C4-2B (cell line): ENCODE measurements around the gene TCEA2.

Experiments used
- H3K27ac ChIP-seq: fragments of 450-650 bp; 2 replicates; pipeline ENCODE4 v1.5.1; 2017
- ZFX ChIP-seq: fragments of 450-650 bp; IDR thresholded peaks from 2 replicates; pipeline ENCODE4 v1.6.1; 2017
- TF ChIP-seq, protein P1 (sequence below): fragments of 450-650 bp; conservative IDR thresholded peaks from 2 replicates; pipeline ENCODE4 v1.5.1; 2017; ENCODE audit warnings: mild to moderate bottlenecking

The TCEA2 gene

DNA sequence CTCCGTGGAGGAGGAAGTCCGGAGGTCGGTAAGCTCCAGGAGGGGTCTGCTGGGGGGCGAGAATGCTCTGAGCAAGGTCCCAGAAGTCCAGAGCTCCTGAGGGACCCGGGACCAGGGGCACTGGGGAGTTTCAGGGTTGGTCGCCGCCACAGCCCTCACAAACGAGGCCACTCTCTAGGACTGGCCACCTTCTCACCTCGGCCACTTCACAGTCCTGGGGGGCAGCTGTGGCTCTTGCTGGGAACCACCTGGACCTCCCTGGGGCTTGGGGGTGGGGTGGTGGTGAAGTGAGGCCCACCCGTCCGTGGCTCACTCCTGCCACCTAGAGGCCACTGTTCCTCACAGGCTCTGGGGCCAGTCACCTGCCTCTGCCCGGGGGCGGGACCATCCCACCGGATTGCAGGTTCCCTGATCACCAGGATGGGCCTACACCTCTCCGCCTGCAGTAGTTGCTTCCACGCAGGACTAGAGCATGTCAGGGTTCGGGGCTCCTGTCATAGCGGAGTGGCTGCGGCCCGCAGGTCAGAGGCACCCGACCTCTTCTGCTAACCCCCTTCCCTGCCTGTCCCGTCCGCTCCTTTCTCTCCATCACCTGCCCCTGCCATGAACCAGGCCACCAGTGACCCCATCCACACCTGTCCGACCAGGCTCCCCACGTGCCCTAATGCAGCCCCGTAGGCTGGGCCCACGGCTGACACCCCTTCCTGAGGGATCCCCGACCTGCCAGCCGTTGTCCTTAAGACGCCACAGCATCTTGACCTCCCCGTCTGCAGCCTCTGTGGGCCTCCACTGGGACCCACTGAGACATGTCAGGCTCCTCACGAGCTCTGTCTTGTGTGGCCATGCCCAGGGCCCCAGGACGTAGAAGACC, 5.1 kb upstream of the TCEA2 start:
- TF ChIP-seq, protein P1, sequence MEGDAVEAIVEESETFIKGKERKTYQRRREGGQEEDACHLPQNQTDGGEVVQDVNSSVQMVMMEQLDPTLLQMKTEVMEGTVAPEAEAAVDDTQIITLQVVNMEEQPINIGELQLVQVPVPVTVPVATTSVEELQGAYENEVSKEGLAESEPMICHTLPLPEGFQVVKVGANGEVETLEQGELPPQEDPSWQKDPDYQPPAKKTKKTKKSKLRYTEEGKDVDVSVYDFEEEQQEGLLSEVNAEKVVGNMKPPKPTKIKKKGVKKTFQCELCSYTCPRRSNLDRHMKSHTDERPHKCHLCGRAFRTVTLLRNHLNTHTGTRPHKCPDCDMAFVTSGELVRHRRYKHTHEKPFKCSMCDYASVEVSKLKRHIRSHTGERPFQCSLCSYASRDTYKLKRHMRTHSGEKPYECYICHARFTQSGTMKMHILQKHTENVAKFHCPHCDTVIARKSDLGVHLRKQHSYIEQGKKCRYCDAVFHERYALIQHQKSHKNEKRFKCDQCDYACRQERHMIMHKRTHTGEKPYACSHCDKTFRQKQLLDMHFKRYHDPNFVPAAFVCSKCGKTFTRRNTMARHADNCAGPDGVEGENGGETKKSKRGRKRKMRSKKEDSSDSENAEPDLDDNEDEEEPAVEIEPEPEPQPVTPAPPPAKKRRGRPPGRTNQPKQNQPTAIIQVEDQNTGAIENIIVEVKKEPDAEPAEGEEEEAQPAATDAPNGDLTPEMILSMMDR: peak; percentile 96
- TF ChIP-seq ZFX: no peak
- no peak overlapping the region for H3K27ac ChIP-seq

DNA sequence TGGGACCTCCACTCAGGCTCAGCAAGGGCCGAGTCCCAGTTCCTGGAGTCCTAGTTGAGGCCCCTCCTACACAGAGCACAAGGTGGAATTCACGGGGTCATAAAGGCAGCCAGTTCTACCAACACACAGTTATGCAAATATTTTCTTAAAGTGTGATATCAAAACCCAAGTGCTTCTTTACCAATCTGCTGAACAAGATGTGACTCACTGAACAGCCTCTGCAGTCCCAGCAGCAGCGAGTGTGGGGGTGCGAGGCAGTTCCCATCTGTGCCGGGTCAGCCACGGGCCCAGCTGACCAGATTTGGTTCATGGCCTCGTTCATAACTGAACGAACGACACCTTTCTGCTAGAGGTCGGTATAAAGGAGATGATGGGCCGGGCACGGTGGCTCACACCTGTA, 4.5 kb upstream of the TCEA2 start:
- no peak overlapping the region for H3K27ac ChIP-seq
- TF ChIP-seq ZFX: no peak
- TF ChIP-seq, protein P1: no peak

DNA sequence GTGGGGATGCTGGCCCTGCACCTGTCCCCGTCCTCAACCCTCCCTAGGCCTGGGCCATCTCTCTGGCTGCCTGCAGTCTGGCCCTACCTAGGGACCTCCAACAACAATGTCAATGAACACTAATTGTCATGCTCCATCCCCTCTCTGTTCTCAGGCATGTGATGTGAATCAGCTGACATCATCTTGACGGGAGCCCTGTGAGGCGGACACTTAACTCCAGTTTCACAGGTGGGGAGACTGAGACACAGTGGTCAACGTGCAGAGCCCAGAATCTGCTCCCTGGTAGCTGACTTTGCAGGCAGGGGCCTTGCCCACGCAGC, 762 bp upstream of the TCEA2 start:
- no peak for TF ChIP-seq ZFX
- TF ChIP-seq, protein P1: no peak
- H3K27ac ChIP-seq: peak overlapping the region; percentile 67

DNA sequence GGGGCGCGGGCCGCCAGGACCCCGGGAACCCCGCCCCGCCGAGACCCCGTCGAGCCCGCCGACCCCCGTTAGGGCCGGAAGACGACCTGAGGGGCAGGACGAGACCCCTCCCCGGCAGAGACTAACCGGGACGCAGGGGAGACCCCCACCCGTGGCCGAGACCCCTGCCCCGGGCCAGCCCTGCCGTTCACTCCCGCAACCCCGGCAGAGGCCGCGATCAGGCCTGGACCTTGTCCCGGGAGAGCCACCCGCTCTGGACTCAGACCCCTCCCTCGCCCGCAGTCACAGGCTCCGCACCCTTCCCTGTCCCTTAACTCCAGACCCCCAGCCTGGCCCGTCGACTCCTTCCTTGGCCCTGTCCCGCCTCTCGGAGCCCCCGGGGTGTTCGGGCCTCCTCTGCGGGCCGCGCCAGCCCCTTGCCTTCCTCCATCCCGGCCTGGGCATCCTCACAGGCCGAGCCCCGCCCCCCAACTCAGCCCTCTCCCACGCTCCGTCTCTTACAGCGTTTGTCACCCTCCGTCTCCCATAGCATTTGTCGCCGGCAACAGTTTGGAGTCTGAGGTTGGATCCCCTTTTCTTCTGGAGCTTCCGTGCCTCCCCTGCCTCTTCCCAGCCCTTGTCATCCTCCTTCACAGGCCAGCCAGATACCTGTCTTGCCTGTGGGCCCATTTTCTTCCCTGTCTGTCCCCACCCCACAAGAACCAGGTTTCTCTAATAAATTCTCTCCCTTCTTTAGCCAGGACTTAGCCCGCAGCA, 569 bp downstream of the TCEA2 start:
- H3K27ac ChIP-seq: peak overlapping the region; percentile 67
- no peak for TF ChIP-seq ZFX
- TF ChIP-seq, protein P1: no peak

DNA sequence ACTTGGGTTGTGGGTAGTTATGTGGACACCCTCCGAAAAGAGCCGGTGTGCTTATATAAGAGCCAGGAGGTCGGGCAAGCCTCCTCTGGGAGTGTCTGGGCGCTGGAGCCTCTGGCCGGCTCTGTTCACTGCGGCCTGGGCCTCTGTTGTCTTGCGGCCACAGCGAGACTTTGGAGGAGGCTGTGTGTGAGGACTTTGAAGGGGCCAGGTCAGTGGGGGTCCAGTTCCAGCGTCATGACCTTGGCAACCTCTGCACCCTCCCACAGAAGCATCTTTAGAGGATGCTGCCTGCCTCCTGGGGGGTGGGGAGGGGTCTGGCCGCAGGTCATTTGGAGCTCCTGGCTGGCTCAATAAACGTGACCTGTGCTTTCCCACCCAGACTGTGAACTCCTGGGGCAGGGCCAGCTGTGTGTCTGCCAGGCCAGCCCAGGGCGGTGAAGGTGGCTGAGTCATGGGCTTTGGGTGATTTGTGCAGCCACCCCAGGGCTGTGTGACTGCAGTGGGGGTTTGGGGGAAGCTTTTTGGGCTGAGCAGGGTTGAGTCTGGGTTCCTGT, 1.2 kb downstream of the TCEA2 start:
- no peak overlapping the region; the same call in 1 of the 2 replicates for H3K27ac ChIP-seq
- TF ChIP-seq, protein P1: no peak
- TF ChIP-seq ZFX: no peak

DNA sequence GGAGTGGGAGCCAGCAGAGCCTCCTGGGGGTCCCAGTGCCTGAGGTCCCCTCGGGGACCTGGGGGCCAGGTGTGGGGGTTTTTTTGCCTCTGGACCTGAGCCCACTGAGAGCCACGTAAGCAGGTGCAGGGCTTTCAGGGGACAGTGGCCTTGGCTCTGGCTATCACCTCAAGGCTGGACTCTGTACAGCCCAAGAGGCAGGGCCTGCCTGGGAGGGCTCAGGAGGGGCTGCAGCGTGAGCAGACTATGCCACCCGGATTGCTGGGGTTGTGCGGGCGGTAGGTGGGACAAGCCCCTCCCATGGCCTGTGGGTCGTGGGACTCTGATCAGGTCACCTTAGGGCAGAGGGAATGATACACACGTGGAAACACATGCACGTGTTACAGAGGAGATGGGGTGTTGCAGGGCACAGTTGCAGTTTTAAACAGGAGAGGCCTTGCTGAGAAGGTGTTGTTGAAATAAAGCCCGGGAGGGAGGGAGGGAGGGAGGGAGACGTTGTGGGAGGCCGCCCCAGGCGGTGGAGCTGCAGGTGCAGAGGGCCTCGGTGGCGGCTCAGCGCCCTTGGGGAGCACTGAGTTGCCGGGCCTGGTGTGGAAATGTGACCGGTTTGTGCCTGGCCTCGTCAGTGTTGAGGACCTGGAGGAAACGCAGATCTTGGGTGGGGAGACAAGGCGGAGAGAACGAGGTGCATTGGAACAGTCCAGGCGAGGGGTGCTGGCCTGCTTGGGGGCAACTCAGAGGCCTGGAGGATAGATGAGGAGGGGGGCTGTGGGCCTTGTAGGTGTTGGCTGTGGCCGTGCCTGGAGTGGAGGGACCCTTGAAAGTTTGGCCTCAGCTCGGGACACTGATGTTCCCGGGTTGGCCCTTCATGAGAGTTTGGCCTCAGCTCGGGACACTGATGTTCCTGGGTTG, 2.3 kb downstream of the TCEA2 start:
- no peak for TF ChIP-seq ZFX
- TF ChIP-seq, protein P1: no peak
- no peak overlapping the region for H3K27ac ChIP-seq
